ENCODE measurements around the gene MME.

- TF ChIP-seq POLR2AphosphoS5 (IDR thresholded peaks at IDR 0.05) (no peak), CTCF (IDR thresholded peaks at IDR 0.05) (no peak), POLR2A (IDR thresholded peaks at IDR 0.05) (no peak)
Observed at GRCh38 chr3:155188031-155188430, 107.9 kb downstream of the MME start.

Measured in prostate gland (tissue), 2 donors.